HCT116 (cell line): ENCODE results near the gene OR4E2. TPM values are rescaled to one million over a fixed set of nuclear protein-coding genes. Genes with fewer than 3 reads are reported as not detected.

Experiments used
- ATAC-seq: fragments of 200-7000 bp; cut with Tn5 transposase; 2 replicates; pipeline ENCODE4 v1.9.1; 2020; ENCODE audit warnings: mild to moderate bottlenecking, moderate library complexity
- BruUV-seq: library from RNA; stranded (reverse); fragments of 400-500 nt; replicated peaks from 2 replicates; lab custom pipeline; 2021; lab: Mats Ljungman, UMichigan
- CTCF ChIA-PET: fragments of 300-600 bp; sonication (Branson Sonifier 250); formaldehyde crosslinking; loops from one replicate; lab custom pipeline; 2021; ENCODE audit warnings: antibody characterized with exemption; lab: Charles Lee
- POLR2A ChIA-PET: fragments of 300-600, 350-600 bp; sonication (Branson Sonifier 250); formaldehyde crosslinking; loops from one replicate; lab custom pipeline; 2021; ENCODE audit warnings: antibody characterized with exemption; lab: Charles Lee
- RAD21 ChIA-PET, 2 experiments: fragments of 300-600 bp; sonication (Branson Sonifier 250); formaldehyde crosslinking; loops; one replicate each; lab custom pipeline; 2023; ENCODE audit warnings: low total read pairs in 2 of 2; ENCODE audit not compliant: uncharacterized antibody in 2 of 2, unreplicated experiment in 2 of 2, low non-redundant PET in 1 of 2; lab: Charles Lee
- DNase-seq: peaks from one replicate; pipeline ENCODE4 v3.0.0-alpha.2; 2010; ENCODE audit warnings: low read depth, low spot score
- H2AFZ ChIP-seq: fragments of 200-600 bp; shearing (Covaris generic), sonication (generic); 2 replicates; pipeline ENCODE4 v1.6.1; 2017; ENCODE audit warnings: low read depth, mixed run types, mixed read lengths, antibody characterized with exemption, low read length; ENCODE audit not compliant: poor library complexity, severe bottlenecking
- H3K27ac ChIP-seq: 2 replicates; pipeline ENCODE4 v1.5.1; 2012; ENCODE audit warnings: low read depth, low read length
- H3K27me3 ChIP-seq: fragments of 200-600 bp; sonication (generic); 2 replicates; pipeline ENCODE4 v1.6.1; 2016; ENCODE audit warnings: mixed run types, low read length, mixed read lengths; ENCODE audit not compliant: insufficient read depth
- H3K36me3 ChIP-seq, 2 experiments: fragments of 200-500 bp in 1 of 2; fragments of 200-600 bp in 1 of 2; sonication (Bioruptor generic) in 1 of 2; sonication (generic) in 1 of 2; 2 replicates each; pipeline versions ENCODE4 v1.5.1 to v1.6.1; 2014 to 2016; ENCODE audit warnings: low read length in 2 of 2, inconsistent platforms in 1 of 2, mixed read lengths in 1 of 2, mixed run types in 1 of 2; ENCODE audit not compliant: insufficient read depth in 2 of 2, control insufficient read depth in 1 of 2
- H3K4me1 ChIP-seq, 2 experiments: fragments of 200-600 bp in 1 of 2; sonication (generic) in 1 of 2; 2 replicates each; pipeline versions ENCODE4 v1.5.1 to v1.6.1; 2012 to 2017; ENCODE audit warnings: low read length in 2 of 2, inconsistent platforms in 1 of 2, mild to moderate bottlenecking in 1 of 2, mixed read lengths in 1 of 2, mixed run types in 1 of 2, moderate library complexity in 1 of 2; ENCODE audit not compliant: insufficient read depth in 2 of 2, control insufficient read depth in 1 of 2
- H3K4me2 ChIP-seq: fragments of 200-600 bp; sonication (generic); 2 replicates; pipeline ENCODE4 v1.6.1; 2017; ENCODE audit warnings: mixed run types, low read length, mixed read lengths
- H3K4me3 ChIP-seq, 2 experiments: fragments of 200-600 bp in 1 of 2; sonication (generic) in 1 of 2; replicated peaks in 1 of 2; 2 replicates each; pipeline ENCODE4 v1.5.1; 2011 to 2016; ENCODE audit warnings: low read length in 2 of 2, control low read depth in 1 of 2, low read depth in 1 of 2, mild to moderate bottlenecking in 1 of 2, mixed read lengths in 1 of 2, mixed run types in 1 of 2
- H3K79me2 ChIP-seq: fragments of 200-600 bp; sonication (generic); 2 replicates; pipeline ENCODE4 v1.6.1; 2017; ENCODE audit warnings: mild to moderate bottlenecking, mixed run types, low read length, moderate library complexity, mixed read lengths; ENCODE audit not compliant: insufficient read depth
- H3K9ac ChIP-seq: fragments of 200-600 bp; sonication (generic); 2 replicates; pipeline ENCODE4 v1.6.1; 2016; ENCODE audit warnings: low read length, mixed read lengths
- H3K9me2 ChIP-seq: fragments of 200-600 bp; sonication (generic), shearing (Covaris generic); 2 replicates; pipeline ENCODE4 v1.6.1; 2017; ENCODE audit warnings: mixed run types, mild to moderate bottlenecking, moderate library complexity; ENCODE audit not compliant: insufficient read depth
- H3K9me3 ChIP-seq, 2 experiments: fragments of 200-500 bp in 1 of 2; fragments of 200-600 bp in 1 of 2; sonication (Bioruptor generic) in 1 of 2; sonication (generic) in 1 of 2; 2 replicates each; pipeline ENCODE4 v1.6.1; 2014 to 2017; ENCODE audit warnings: low read length in 2 of 2, mixed read lengths in 2 of 2, inconsistent platforms in 1 of 2, low read depth in 1 of 2, mild to moderate bottlenecking in 1 of 2, mixed run types in 1 of 2, moderate library complexity in 1 of 2; ENCODE audit not compliant: control insufficient read depth in 1 of 2, insufficient read depth in 1 of 2
- H4K20me1 ChIP-seq: fragments of 200-600 bp; sonication (generic), shearing (Covaris generic); 2 replicates; pipeline ENCODE4 v1.6.1; 2017; ENCODE audit warnings: mixed run types, mild to moderate bottlenecking, moderate library complexity; ENCODE audit not compliant: insufficient read depth
- CBX3 ChIP-seq: IDR thresholded peaks from 2 replicates; pipeline ENCODE4 v1.6.1; 2012; ENCODE audit warnings: low read depth
- EGR1 ChIP-seq: IDR thresholded peaks from 2 replicates; pipeline ENCODE4 v1.6.1; 2012; ENCODE audit warnings: low read depth
- ELF1 ChIP-seq: IDR thresholded peaks from 2 replicates; pipeline ENCODE4 v1.6.1; 2012; ENCODE audit warnings: low read depth, borderline replicate concordance
- EZH2 ChIP-seq: fragments of 200-600 bp; sonication (generic); IDR thresholded peaks from 2 replicates; pipeline ENCODE4 v1.6.1; 2017; ENCODE audit warnings: antibody characterized with exemption, mixed run types
- JUND ChIP-seq: IDR thresholded peaks from 2 replicates; pipeline ENCODE4 v1.6.1; 2012
- MAX ChIP-seq: IDR thresholded peaks from 2 replicates; pipeline ENCODE4 v1.6.1; 2012
- POLR2A ChIP-seq: IDR thresholded peaks from 2 replicates; pipeline ENCODE4 v1.7.0; 2011; ENCODE audit warnings: borderline replicate concordance; ENCODE audit not compliant: insufficient read depth, insufficient read length; ENCODE audit errors: extremely low read depth
- POLR2AphosphoS5 ChIP-seq: IDR thresholded peaks from 2 replicates; pipeline ENCODE4 v1.6.1; 2011; ENCODE audit warnings: mild to moderate bottlenecking, low read depth, low read length, moderate library complexity
- RAD21 ChIP-seq: IDR thresholded peaks from 2 replicates; pipeline ENCODE4 v1.6.1; 2012; ENCODE audit warnings: low read depth, mild to moderate bottlenecking
- SIN3A ChIP-seq: IDR thresholded peaks from 2 replicates; pipeline ENCODE4 v1.6.1; 2012; ENCODE audit warnings: low read depth
- SRF ChIP-seq: IDR thresholded peaks from 2 replicates; pipeline ENCODE4 v1.6.1; 2012; ENCODE audit warnings: low read depth
- TCF7L2 ChIP-seq: IDR thresholded peaks from 2 replicates; pipeline ENCODE4 v1.7.0; 2011; ENCODE audit warnings: borderline replicate concordance, inconsistent platforms; ENCODE audit not compliant: insufficient read depth, insufficient read length; ENCODE audit errors: extremely low read depth
- ZBTB33 ChIP-seq: IDR thresholded peaks from 2 replicates; pipeline ENCODE4 v1.6.1; 2011; ENCODE audit warnings: mild to moderate bottlenecking, low read length, moderate library complexity; ENCODE audit not compliant: insufficient replicate concordance; ENCODE audit errors: extremely low read depth
- ZNF274 ChIP-seq: fragments of 200-500 bp; sonication (Bioruptor generic); IDR thresholded peaks from 2 replicates; pipeline ENCODE4 v1.6.1; 2014; ENCODE audit warnings: mild to moderate bottlenecking, low read depth, low read length, inconsistent platforms
- intact Hi-C: fragments of 100-400 bp; cut with micrococcal nuclease; formaldehyde crosslinking; loops from 2 replicates; pipeline ENCODE4 v1.10.0; 2022
- total RNA-seq: library from RNA; stranded (reverse); gene quantifications from one replicate; pipeline ENCODE4 v1.2.1, GENCODE V29; 2021; ENCODE audit not compliant: unreplicated experiment
- TF ChIP-seq, protein P1 (sequence below): IDR thresholded peaks from 2 replicates; pipeline ENCODE4 v1.6.1; 2012
- TF ChIP-seq, protein P2 (sequence below): IDR thresholded peaks from 2 replicates; pipeline ENCODE4 v1.6.1; 2012; ENCODE audit warnings: low read depth

Gene OR4E2
- total RNA-seq, 1 experiment from 2014 or later, result not detected

- Histone ChIP-seq H3K9me2 (no peaks in the 10 kb centered on the region), H3K4me1 (no peaks in the 10 kb centered on the region), H3K27me3 (peaks cover 40% of the 10 kb centered on the region), H2AFZ (no peak overlapping the region), H3K36me3 (no peaks in the 10 kb centered on the region), H3K4me3 (no peak overlapping the region), H3K27ac (no peak overlapping the region), H3K9ac (no peak overlapping the region), H3K79me2 (no peaks in the 10 kb centered on the region), H3K9me3 (no peaks in the 10 kb centered on the region), H3K4me2 (no peak overlapping the region), H4K20me1 (no peaks in the 10 kb centered on the region)
- ATAC-seq, result no peak
- no peak for DNase-seq
- BruUV-seq, result no TSS peak
- RAD21 ChIA-PET, result no interaction called here
- POLR2A ChIA-PET, result no interaction called here
- no peak for TF ChIP-seq EZH2
- TF ChIP-seq RAD21, result no peak
- intact Hi-C loops, result no loop called here
- CTCF ChIA-PET, result no interaction called here
Measured at GRCh38 chr14:21652209-21652808, 1.3 kb upstream of the OR4E2 start.

GRCh38 chr14:21654215-21654614 is 580 bp downstream of the OR4E2 start:
- CTCF ChIA-PET, result interaction anchor here (0.5 kb wide), 1 partner anchor 12 kb away, joined by 3 read pairs; no protein-coding TSS in a partner anchor
- Histone ChIP-seq H3K9me2 (no peaks in the 10 kb centered on the region), H3K4me2 (no peak overlapping the region), H3K36me3 (no peaks in the 10 kb centered on the region), H3K27ac (no peak overlapping the region), H3K27me3 (peaks cover 52% of the 10 kb centered on the region), H3K9ac (no peak overlapping the region), H4K20me1 (no peaks in the 10 kb centered on the region), H3K9me3 (no peaks in the 10 kb centered on the region), H3K4me1 (no peaks in the 10 kb centered on the region), H2AFZ (no peak overlapping the region), H3K4me3 (no peak overlapping the region), H3K79me2 (no peaks in the 10 kb centered on the region)
- RAD21 ChIA-PET, result no interaction called here
- intact Hi-C loops, result no loop called here
- DNase-seq (no peak), ATAC-seq (no peak)
- POLR2A ChIA-PET, result no interaction called here
- no TSS peak for BruUV-seq
- no peak for TF ChIP-seq TCF7L2
- no peak for TF ChIP-seq EGR1
- no peak for TF ChIP-seq POLR2AphosphoS5
- TF ChIP-seq ELF1, result no peak
- TF ChIP-seq ZBTB33, result no peak
- no peak for TF ChIP-seq POLR2A
- TF ChIP-seq MAX, result no peak
- TF ChIP-seq SIN3A, result no peak
- TF ChIP-seq, protein P1, sequence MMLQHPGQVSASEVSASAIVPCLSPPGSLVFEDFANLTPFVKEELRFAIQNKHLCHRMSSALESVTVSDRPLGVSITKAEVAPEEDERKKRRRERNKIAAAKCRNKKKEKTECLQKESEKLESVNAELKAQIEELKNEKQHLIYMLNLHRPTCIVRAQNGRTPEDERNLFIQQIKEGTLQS, result no peak
- TF ChIP-seq, protein P2, sequence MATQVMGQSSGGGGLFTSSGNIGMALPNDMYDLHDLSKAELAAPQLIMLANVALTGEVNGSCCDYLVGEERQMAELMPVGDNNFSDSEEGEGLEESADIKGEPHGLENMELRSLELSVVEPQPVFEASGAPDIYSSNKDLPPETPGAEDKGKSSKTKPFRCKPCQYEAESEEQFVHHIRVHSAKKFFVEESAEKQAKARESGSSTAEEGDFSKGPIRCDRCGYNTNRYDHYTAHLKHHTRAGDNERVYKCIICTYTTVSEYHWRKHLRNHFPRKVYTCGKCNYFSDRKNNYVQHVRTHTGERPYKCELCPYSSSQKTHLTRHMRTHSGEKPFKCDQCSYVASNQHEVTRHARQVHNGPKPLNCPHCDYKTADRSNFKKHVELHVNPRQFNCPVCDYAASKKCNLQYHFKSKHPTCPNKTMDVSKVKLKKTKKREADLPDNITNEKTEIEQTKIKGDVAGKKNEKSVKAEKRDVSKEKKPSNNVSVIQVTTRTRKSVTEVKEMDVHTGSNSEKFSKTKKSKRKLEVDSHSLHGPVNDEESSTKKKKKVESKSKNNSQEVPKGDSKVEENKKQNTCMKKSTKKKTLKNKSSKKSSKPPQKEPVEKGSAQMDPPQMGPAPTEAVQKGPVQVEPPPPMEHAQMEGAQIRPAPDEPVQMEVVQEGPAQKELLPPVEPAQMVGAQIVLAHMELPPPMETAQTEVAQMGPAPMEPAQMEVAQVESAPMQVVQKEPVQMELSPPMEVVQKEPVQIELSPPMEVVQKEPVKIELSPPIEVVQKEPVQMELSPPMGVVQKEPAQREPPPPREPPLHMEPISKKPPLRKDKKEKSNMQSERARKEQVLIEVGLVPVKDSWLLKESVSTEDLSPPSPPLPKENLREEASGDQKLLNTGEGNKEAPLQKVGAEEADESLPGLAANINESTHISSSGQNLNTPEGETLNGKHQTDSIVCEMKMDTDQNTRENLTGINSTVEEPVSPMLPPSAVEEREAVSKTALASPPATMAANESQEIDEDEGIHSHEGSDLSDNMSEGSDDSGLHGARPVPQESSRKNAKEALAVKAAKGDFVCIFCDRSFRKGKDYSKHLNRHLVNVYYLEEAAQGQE, result no peak
- TF ChIP-seq JUND, result no peak
- no peak for TF ChIP-seq SRF
- no peak for TF ChIP-seq EZH2
- no peak for TF ChIP-seq ZNF274
- no peak for TF ChIP-seq CBX3
